Neutrophil (primary cell): ENCODE data around the gene NLRC5.
"Not testable (repeated sequence)": the region's sequence is repeated elsewhere in the genome, so short reads cannot be mapped to it uniquely, and the experiment has no call there.

Source experiments
- H3K27ac ChIP-seq: fragments of 200-600 bp; sonication (generic); 2 replicates; pipeline ENCODE4 v1.5.1; 2016; ENCODE audit warnings: mild to moderate bottlenecking, moderate library complexity
- H3K27me3 ChIP-seq: fragments of 200-600 bp; sonication (generic); 2 replicates; pipeline ENCODE4 v1.6.0; 2016; ENCODE audit warnings: mild to moderate bottlenecking
- H3K36me3 ChIP-seq: fragments of 200-600 bp; sonication (generic); 2 replicates; pipeline ENCODE4 v1.5.1; 2017
- H3K4me1 ChIP-seq, 2 experiments: fragments of 200-600 bp in 1 of 2; sonication (generic) in 1 of 2; 1 replicate in 1 of 2; 2 replicates in 1 of 2; pipeline versions ENCODE4 v1.5.1 to v1.6.1; 2013 to 2016; ENCODE audit warnings: low read depth in 1 of 2, low read length in 1 of 2, mild to moderate bottlenecking in 1 of 2, moderate library complexity in 1 of 2; ENCODE audit not compliant: control insufficient read depth in 1 of 2, insufficient read depth in 1 of 2
- H3K4me3 ChIP-seq, 2 experiments: fragments of 200-600 bp in 1 of 2; sonication (generic) in 1 of 2; 1 replicate in 1 of 2; 2 replicates in 1 of 2; pipeline ENCODE4 v1.5.1; 2013 to 2016; ENCODE audit warnings: low read depth in 1 of 2, low read length in 1 of 2, mild to moderate bottlenecking in 1 of 2, moderate library complexity in 1 of 2
- H3K9me3 ChIP-seq: fragments of 200-600 bp; sonication (generic); 2 replicates; pipeline ENCODE4 v1.5.1; 2016
- CTCF ChIP-seq: fragments of 200-600 bp; sonication (generic); IDR thresholded peaks from 2 replicates; pipeline ENCODE4 v1.5.1; 2016; ENCODE audit warnings: antibody characterized with exemption

The NLRC5 gene

DNA sequence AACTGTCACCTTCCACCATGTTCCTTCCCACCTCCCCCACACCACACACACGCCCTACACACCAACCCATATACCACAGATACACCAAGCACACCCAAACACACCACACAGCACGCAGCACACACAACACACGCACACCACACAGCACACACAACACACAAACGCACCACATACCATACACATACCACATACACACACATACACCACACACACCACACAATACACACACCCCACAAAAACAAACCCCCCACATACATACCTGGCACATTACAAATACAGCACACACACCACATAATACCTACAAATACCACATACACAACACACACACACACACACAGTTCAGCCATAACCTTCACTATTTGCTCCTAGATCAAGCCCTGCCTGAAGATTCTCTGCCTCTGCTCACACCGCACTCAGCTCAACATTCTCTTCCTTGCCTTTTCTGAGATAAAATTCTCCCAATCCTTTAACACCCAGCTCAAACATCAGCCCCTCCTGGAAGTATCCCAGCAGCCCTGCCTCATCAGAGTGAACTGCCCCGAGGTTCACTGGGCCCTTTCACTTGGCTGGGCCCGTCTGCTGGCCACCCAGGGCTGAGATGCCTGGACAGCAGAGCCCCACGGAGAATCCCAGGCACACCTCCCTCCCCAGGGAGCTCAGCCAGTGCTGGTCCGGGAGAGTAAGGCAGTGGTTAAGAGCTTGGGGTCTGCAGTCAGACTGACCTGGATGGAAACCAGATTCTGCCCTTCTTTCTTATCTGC, 71.1 kb downstream of the NLRC5 start:
- no peaks in the 10 kb centered on the region for H3K4me1 ChIP-seq
- H3K4me3 ChIP-seq, result no peak overlapping the region
- no peaks in the 10 kb centered on the region for H3K9me3 ChIP-seq
- H3K27me3 ChIP-seq, result no peaks in the 10 kb centered on the region
- no peak for TF ChIP-seq CTCF
- H3K36me3 ChIP-seq, result peaks cover 92% of the 10 kb centered on the region
- peak overlapping the region; percentile 74 for H3K27ac ChIP-seq

GRCh38 chr16:57061084-57061905, 71.9 kb downstream of the NLRC5 start:
- no peak overlapping the region for H3K4me3 ChIP-seq
- H3K27ac ChIP-seq, result peak overlapping the region; percentile 74
- H3K9me3 ChIP-seq, result no peaks in the 10 kb centered on the region
- peaks cover 92% of the 10 kb centered on the region for H3K36me3 ChIP-seq
- no peaks in the 10 kb centered on the region for H3K27me3 ChIP-seq
- no peak for TF ChIP-seq CTCF
- no peaks in the 10 kb centered on the region for H3K4me1 ChIP-seq

DNA sequence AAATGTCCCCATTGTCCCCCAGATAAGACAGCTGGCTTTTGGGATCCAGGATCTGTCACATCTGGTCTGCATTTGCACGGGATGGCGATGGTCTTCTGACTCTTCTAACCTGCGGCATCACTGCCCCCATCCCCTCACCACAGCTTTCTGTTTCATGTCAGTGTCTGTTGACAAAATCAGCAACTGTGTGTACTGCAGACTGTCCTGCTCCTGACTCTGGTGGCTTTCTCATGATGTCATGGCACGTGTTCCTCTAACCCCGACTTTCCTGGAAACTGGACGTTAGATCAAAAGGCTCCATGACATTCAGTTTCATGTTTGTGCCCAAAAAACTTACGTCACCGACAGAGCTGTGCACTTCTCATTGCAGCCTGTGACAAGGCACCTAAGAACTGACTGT, 73.0 kb downstream of the NLRC5 start:
- no peaks in the 10 kb centered on the region for H3K27me3 ChIP-seq
- no peaks in the 10 kb centered on the region for H3K9me3 ChIP-seq
- peaks cover 92% of the 10 kb centered on the region for H3K36me3 ChIP-seq
- TF ChIP-seq CTCF, result no peak
- H3K4me3 ChIP-seq, result no peak overlapping the region
- no peaks in the 10 kb centered on the region for H3K4me1 ChIP-seq
- H3K27ac ChIP-seq, result peak overlapping the region; percentile 74

- peak overlapping the region; percentile 74 for H3K27ac ChIP-seq
- peaks cover 92% of the 10 kb centered on the region for H3K36me3 ChIP-seq
- H3K9me3 ChIP-seq, H3K4me3 ChIP-seq, H3K4me1 ChIP-seq, H3K27me3 ChIP-seq: not testable (repeated sequence)
These were observed 73.8 kb downstream of the NLRC5 start for GRCh38 chr16:57063189-57063588.

- Histone ChIP-seq H3K4me3 (no peak overlapping the region), H3K27ac (peak overlapping the region; percentile 21), H3K9me3 (no peaks in the 10 kb centered on the region), H3K36me3 (peaks cover 92% of the 10 kb centered on the region), H3K4me1 (peaks cover 7 to 8% of the 10 kb centered on the region in 2 experiments), H3K27me3 (no peaks in the 10 kb centered on the region)
- no peak for TF ChIP-seq CTCF
These were observed 75.6 kb downstream of the NLRC5 start for GRCh38 chr16:57064995-57065394.

DNA sequence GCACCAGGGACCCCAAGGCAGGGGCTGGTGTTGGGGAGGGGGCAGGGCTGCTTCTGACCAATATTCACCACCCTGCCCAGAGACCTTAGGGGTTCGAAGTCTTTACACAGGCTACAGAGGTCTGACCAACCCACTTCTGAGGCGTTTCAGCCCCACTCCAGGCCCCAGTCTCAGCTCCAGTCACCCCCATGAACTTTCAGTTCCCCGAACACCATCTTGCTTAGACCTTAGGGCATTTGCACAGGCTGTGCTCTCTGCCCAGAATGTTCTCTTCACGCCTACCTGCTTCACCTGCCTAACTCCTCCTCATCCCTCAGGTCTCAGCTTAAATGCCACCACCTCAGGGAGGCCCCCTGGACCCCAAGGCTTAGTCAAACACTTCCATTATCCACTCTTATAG, 77.3 kb downstream of the NLRC5 start:
- TF ChIP-seq CTCF, result no peak
- Histone ChIP-seq H3K9me3 (no peaks in the 10 kb centered on the region), H3K4me1 (peaks cover 13 to 18% of the 10 kb centered on the region in 2 experiments), H3K36me3 (peaks cover 92% of the 10 kb centered on the region), H3K27me3 (no peaks in the 10 kb centered on the region), H3K27ac (peak overlapping the region; percentile 9), H3K4me3 (no peak overlapping the region)
